Retinal pigment epithelial cell (primary cell): ENCODE data around the gene SPACA4.
"Not testable (repeated sequence)": the region's sequence is repeated elsewhere in the genome, so short reads cannot be mapped to it uniquely, and the experiment has no call there.

Source experiments
- DNase-seq: peaks from one replicate; pipeline ENCODE4 v3.0.0-alpha.2; 2010; ENCODE audit warnings: low read depth
- H3K4me3 ChIP-seq: 2 replicates; pipeline ENCODE4 v1.5.1; 2011; ENCODE audit warnings: mild to moderate bottlenecking, low read length, control low read depth, moderate library complexity
- CTCF ChIP-seq: conservative IDR thresholded peaks from 2 replicates; pipeline ENCODE4 v1.5.1; 2011; ENCODE audit warnings: low read depth, low read length, control low read depth, inconsistent platforms

The SPACA4 gene

GRCh38 chr19:48568345-48568886, 38.1 kb upstream of the SPACA4 start:
- no peak for TF ChIP-seq CTCF
- H3K4me3 ChIP-seq: peak overlapping the region; percentile 10
- peak; percentile 86 for DNase-seq

GRCh38 chr19:48569814-48570213, 36.7 kb upstream of the SPACA4 start:
- no peak for TF ChIP-seq CTCF

GRCh38 chr19:48571378-48572162, 35.0 kb upstream of the SPACA4 start:
- no peak overlapping the region for H3K4me3 ChIP-seq

More at GRCh38 chr19:48569814-48570213, 36.7 kb upstream of the SPACA4 start:
- H3K4me3 ChIP-seq: no peak overlapping the region
- peak; percentile 84 for DNase-seq

GRCh38 chr19:48573163-48573505, 33.4 kb upstream of the SPACA4 start:
- no peak overlapping the region for H3K4me3 ChIP-seq
- TF ChIP-seq CTCF: no peak
- no peak for DNase-seq

More at GRCh38 chr19:48571378-48572162, 35.0 kb upstream of the SPACA4 start:
- TF ChIP-seq CTCF: no peak
- DNase-seq: no peak

- no peak overlapping the region for H3K4me3 ChIP-seq
- no peak for TF ChIP-seq CTCF
- no peak for DNase-seq
Measured at GRCh38 chr19:48575931-48576622, 30.5 kb upstream of the SPACA4 start.

GRCh38 chr19:48577908-48578307, 28.6 kb upstream of the SPACA4 start:
- not testable (repeated sequence) for DNase-seq, H3K4me3 ChIP-seq

GRCh38 chr19:48578891-48579290, 27.7 kb upstream of the SPACA4 start:
- no peak for TF ChIP-seq CTCF
- DNase-seq: no peak
- H3K4me3 ChIP-seq: no peak overlapping the region
